ENCODE data around the gene CEP162. TPM values are rescaled to one million over a fixed set of nuclear protein-coding genes. Genes with fewer than 3 reads are reported as not detected.

Gene CEP162
- total RNA-seq, 1 experiment from 2014 or later: 7.3 TPM

DNA sequence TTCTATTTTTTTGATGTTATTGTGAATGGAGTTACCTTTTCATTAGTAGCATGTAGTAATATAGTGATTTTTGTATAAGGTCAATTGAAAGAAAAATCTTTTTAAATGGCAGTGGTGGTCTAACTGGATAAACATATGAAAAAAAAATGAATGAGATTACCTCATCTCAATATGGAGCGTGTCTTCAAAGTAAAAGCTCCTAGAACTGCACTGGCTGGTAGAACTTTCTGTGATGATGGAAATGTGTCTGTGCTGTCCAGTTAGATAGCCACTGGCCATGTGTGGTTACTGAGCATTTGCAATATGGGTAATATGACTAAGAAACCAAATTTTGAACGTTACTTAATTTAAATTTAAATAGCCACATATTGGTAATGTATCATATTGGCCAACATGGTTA, 149.8 kb downstream of the CEP162 start:
- no peak for DNase-seq
- Mint-ChIP-seq H3K4me1 (ENCODE audit: low read depth, unreplicated experiment) (peaks cover 6% of the 10 kb centered on the region), H3K27me3 (ENCODE audit: insufficient read depth, unreplicated experiment) (no peaks in the 10 kb centered on the region), H3K9me3 (ENCODE audit: unreplicated experiment) (no peaks in the 10 kb centered on the region), H3K36me3 (ENCODE audit: insufficient read depth, unreplicated experiment) (no peaks in the 10 kb centered on the region), H3K4me3 (ENCODE audit: unreplicated experiment) (no peak overlapping the region), H3K27ac (ENCODE audit: unreplicated experiment) (no peak overlapping the region)
- ChIA-PET POLR2A (no interaction called here), CTCF (no interaction called here)
- no peaks in the 10 kb centered on the region for H3K36me3 ChIP-seq (ENCODE audit: control insufficient read depth, insufficient read depth, low read length)
- TF ChIP-seq, protein P1, sequence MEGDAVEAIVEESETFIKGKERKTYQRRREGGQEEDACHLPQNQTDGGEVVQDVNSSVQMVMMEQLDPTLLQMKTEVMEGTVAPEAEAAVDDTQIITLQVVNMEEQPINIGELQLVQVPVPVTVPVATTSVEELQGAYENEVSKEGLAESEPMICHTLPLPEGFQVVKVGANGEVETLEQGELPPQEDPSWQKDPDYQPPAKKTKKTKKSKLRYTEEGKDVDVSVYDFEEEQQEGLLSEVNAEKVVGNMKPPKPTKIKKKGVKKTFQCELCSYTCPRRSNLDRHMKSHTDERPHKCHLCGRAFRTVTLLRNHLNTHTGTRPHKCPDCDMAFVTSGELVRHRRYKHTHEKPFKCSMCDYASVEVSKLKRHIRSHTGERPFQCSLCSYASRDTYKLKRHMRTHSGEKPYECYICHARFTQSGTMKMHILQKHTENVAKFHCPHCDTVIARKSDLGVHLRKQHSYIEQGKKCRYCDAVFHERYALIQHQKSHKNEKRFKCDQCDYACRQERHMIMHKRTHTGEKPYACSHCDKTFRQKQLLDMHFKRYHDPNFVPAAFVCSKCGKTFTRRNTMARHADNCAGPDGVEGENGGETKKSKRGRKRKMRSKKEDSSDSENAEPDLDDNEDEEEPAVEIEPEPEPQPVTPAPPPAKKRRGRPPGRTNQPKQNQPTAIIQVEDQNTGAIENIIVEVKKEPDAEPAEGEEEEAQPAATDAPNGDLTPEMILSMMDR (IDR thresholded peaks at IDR 0.05; ENCODE audit: insufficient read depth in 1 of 2, low read depth in 1 of 2, low read length in 1 of 2, severe bottlenecking in 1 of 2, unreplicated experiment in 1 of 2): no peak
- peaks cover 3% of the 10 kb centered on the region; the same call in 1 of the 2 replicates for H3K4me1 ChIP-seq
- H3K4me3 ChIP-seq (ENCODE audit: low read depth, low read length): no peak overlapping the region
- H3K27me3 ChIP-seq (replicated peaks; ENCODE audit: control insufficient read depth, insufficient read depth, low read length): no peaks in the 10 kb centered on the region
- H3K9me3 ChIP-seq: no peaks in the 10 kb centered on the region
- BruUV-seq (replicated peaks): no TSS peak
- intact Hi-C loops (cut with micrococcal nuclease; ENCODE audit: unreplicated experiment): no loop called here

DNA sequence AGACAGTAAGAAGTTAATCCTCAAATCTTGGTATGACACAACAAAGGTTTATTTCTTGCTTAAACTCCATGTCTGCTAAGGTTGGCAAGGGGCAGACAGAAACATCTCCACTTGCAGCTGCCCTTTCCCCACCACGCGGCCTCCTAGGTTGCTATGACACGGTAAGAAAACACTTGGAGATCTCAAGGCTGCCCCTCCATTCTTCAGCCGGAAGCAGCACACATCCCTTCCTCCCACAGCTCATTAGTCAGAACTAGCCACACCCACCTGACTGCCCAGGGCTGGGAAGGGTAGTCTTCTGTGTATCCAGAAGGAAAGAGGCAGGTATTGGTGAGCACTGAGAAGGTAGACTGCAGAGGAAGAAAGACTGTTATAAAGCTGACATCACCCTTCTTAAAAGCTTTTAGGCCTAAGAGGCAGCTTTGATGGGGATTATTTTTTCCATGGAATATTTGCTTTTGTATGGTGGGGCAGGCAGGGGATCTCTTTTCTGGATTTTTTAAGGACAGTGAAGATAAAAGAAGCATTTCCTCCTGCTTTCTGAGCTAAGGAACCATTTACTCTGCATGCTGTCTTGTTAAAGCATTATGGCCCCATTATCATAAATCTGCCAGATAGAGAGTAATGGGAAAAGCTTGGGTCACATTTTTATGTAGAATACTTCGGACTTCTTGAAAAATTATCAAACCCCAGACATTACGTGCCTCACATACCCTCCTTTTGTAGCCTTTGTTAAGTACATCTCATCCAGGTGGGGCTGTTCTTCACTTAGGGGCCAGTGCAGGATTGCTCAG, 152.3 kb downstream of the CEP162 start:
- Mint-ChIP-seq H3K27me3 (ENCODE audit: insufficient read depth, unreplicated experiment) (no peaks in the 10 kb centered on the region), H3K36me3 (ENCODE audit: insufficient read depth, unreplicated experiment) (peaks cover 5% of the 10 kb centered on the region), H3K4me1 (ENCODE audit: low read depth, unreplicated experiment) (no peaks in the 10 kb centered on the region), H3K4me3 (ENCODE audit: unreplicated experiment) (no peak overlapping the region), H3K9me3 (ENCODE audit: unreplicated experiment) (peaks cover 2% of the 10 kb centered on the region), H3K27ac (ENCODE audit: unreplicated experiment) (no peak overlapping the region)
- Histone ChIP-seq H3K4me3 (ENCODE audit: low read depth, low read length) (no peak overlapping the region), H3K36me3 (ENCODE audit: control insufficient read depth, insufficient read depth, low read length) (no peaks in the 10 kb centered on the region), H3K9me3 (no peaks in the 10 kb centered on the region), H3K4me1 (no peaks in the 10 kb centered on the region), H3K27me3 (replicated peaks; ENCODE audit: control insufficient read depth, insufficient read depth, low read length) (no peaks in the 10 kb centered on the region)
- no TSS peak for BruUV-seq (replicated peaks)
- DNase-seq: no peak
- TF ChIP-seq, protein P1 (IDR thresholded peaks at IDR 0.05; ENCODE audit: insufficient read depth in 1 of 2, low read depth in 1 of 2, low read length in 1 of 2, severe bottlenecking in 1 of 2, unreplicated experiment in 1 of 2): no peak
- intact Hi-C loops (cut with micrococcal nuclease; ENCODE audit: unreplicated experiment): no loop called here
- POLR2A ChIA-PET: no interaction called here
- CTCF ChIA-PET: no interaction called here

Other genes with a start within 250 kb of the CEP162 start
- gene MRAP2, start 193.9 kb downstream of the CEP162 start, total RNA-seq (2022): 1.4 and 1.8 TPM in 2 replicates

Data from Caco-2 (cell line).